Parathyroid adenoma (tissue), 2 donors: Measurements from ENCODE around the gene PPARD.
"Not testable (repeated sequence)": the region's sequence is repeated elsewhere in the genome, so short reads cannot be mapped to it uniquely, and the experiment has no call there.

Experiments used
- H2AFZ ChIP-seq: fragments of 300-600 bp; sonication (generic); one replicate; pipeline ENCODE4 v1.7.0; 2017; ENCODE audit warnings: antibody characterized with exemption, mild to moderate bottlenecking
- H3K27ac ChIP-seq: fragments of 300-600 bp; sonication (generic); one replicate; pipeline ENCODE4 v1.7.0; 2017
- H3K27me3 ChIP-seq: fragments of 300-600 bp; sonication (generic); one replicate; pipeline ENCODE4 v1.7.0; 2017; ENCODE audit warnings: low read length; ENCODE audit not compliant: control insufficient read depth, insufficient read depth
- H3K36me3 ChIP-seq: fragments of 300-600 bp; sonication (generic); one replicate; pipeline ENCODE4 v1.7.0; 2017; ENCODE audit warnings: low read length; ENCODE audit not compliant: control insufficient read depth, insufficient read depth
- H3K4me1 ChIP-seq: fragments of 300-600 bp; sonication (generic); one replicate; pipeline ENCODE4 v1.7.0; 2017; ENCODE audit warnings: control low read depth
- H3K4me2 ChIP-seq: fragments of 300-600 bp; sonication (generic); one replicate; pipeline ENCODE4 v1.7.0; 2017; ENCODE audit warnings: low read length
- H3K4me3 ChIP-seq: fragments of 300-600 bp; sonication (generic); one replicate; pipeline ENCODE4 v1.7.0; 2017; ENCODE audit warnings: low read depth, low read length
- H3K79me2 ChIP-seq: fragments of 300-600 bp; sonication (generic); one replicate; pipeline ENCODE4 v1.7.0; 2017; ENCODE audit warnings: control low read depth
- H3K9ac ChIP-seq: fragments of 300-600 bp; sonication (generic); one replicate; pipeline ENCODE4 v1.7.0; 2017; ENCODE audit warnings: mild to moderate bottlenecking
- H3K9me3 ChIP-seq: fragments of 300-600 bp; sonication (generic); one replicate; pipeline ENCODE4 v1.7.0; 2017; ENCODE audit warnings: low read length; ENCODE audit not compliant: control insufficient read depth
- CTCF ChIP-seq: fragments of 300-600 bp; sonication (generic); IDR thresholded peaks from one replicate; pipeline ENCODE4 v1.7.0; 2017; ENCODE audit warnings: antibody characterized with exemption, mild to moderate bottlenecking
- donor health status: primary hyperparathyroidism.

Gene PPARD

GRCh38 chr6:35299674-35300073, 42.7 kb upstream of the PPARD start:
- Histone ChIP-seq H3K79me2 (no peaks in the 10 kb centered on the region), H3K27me3 (no peaks in the 10 kb centered on the region), H3K27ac (no peak overlapping the region), H3K9ac (no peak overlapping the region), H3K36me3 (no peaks in the 10 kb centered on the region), H3K4me3 (no peak overlapping the region), H2AFZ (no peak overlapping the region), H3K9me3 (no peaks in the 10 kb centered on the region), H3K4me1 (peaks cover 9% of the 10 kb centered on the region), H3K4me2 (no peak overlapping the region)
- TF ChIP-seq CTCF: no peak

- Histone ChIP-seq H3K4me2 (no peak overlapping the region), H3K79me2 (no peaks in the 10 kb centered on the region), H3K9me3 (no peaks in the 10 kb centered on the region), H3K36me3 (no peaks in the 10 kb centered on the region), H3K9ac (no peak overlapping the region), H3K27me3 (no peaks in the 10 kb centered on the region), H2AFZ (no peak overlapping the region), H3K4me3 (no peak overlapping the region), H3K27ac (no peak overlapping the region), H3K4me1 (peaks cover 9% of the 10 kb centered on the region)
- no peak for TF ChIP-seq CTCF
Measured at GRCh38 chr6:35300848-35301247, 41.5 kb upstream of the PPARD start.

- peak overlapping the region; percentile 54 for H2AFZ ChIP-seq
- no peak overlapping the region for H3K4me3 ChIP-seq
- no peaks in the 10 kb centered on the region for H3K36me3 ChIP-seq
- H3K79me2 ChIP-seq: no peaks in the 10 kb centered on the region
- no peak overlapping the region for H3K27ac ChIP-seq
- no peaks in the 10 kb centered on the region for H3K27me3 ChIP-seq
- H3K4me1 ChIP-seq: peaks cover 3% of the 10 kb centered on the region
- no peak for TF ChIP-seq CTCF
- H3K9me3 ChIP-seq: no peaks in the 10 kb centered on the region
- no peak overlapping the region for H3K9ac ChIP-seq
- H3K4me2 ChIP-seq: no peak overlapping the region
Measured at GRCh38 chr6:35302604-35303241, 39.6 kb upstream of the PPARD start.

GRCh38 chr6:35304299-35304698, 38.1 kb upstream of the PPARD start:
- no peaks in the 10 kb centered on the region for H3K27me3 ChIP-seq
- no peaks in the 10 kb centered on the region for H3K79me2 ChIP-seq
- TF ChIP-seq CTCF: no peak
- no peaks in the 10 kb centered on the region for H3K36me3 ChIP-seq
- H3K9ac ChIP-seq: no peak overlapping the region
- no peaks in the 10 kb centered on the region for H3K4me1 ChIP-seq
- H3K27ac ChIP-seq: no peak overlapping the region
- no peak overlapping the region for H2AFZ ChIP-seq
- no peaks in the 10 kb centered on the region for H3K9me3 ChIP-seq
- no peak overlapping the region for H3K4me2 ChIP-seq
- no peak overlapping the region for H3K4me3 ChIP-seq

- Histone ChIP-seq H3K9ac (no peak overlapping the region), H3K4me1 (no peaks in the 10 kb centered on the region), H3K79me2 (no peaks in the 10 kb centered on the region), H2AFZ (no peak overlapping the region), H3K9me3 (no peaks in the 10 kb centered on the region), H3K27ac (no peak overlapping the region), H3K27me3 (no peaks in the 10 kb centered on the region), H3K36me3 (no peaks in the 10 kb centered on the region), H3K4me2 (no peak overlapping the region), H3K4me3 (no peak overlapping the region)
- TF ChIP-seq CTCF: no peak
Measured at GRCh38 chr6:35305117-35305516, 37.2 kb upstream of the PPARD start.

GRCh38 chr6:35307138-35307537, 35.2 kb upstream of the PPARD start:
- not testable (repeated sequence) for H3K36me3 ChIP-seq, H3K4me1 ChIP-seq

GRCh38 chr6:35308543-35308942, 33.8 kb upstream of the PPARD start:
- not testable (repeated sequence) for H3K27me3 ChIP-seq, H3K4me1 ChIP-seq, H3K9me3 ChIP-seq, H3K27ac ChIP-seq, H3K9ac ChIP-seq, H3K4me3 ChIP-seq, H3K79me2 ChIP-seq, H2AFZ ChIP-seq, H3K4me2 ChIP-seq, H3K36me3 ChIP-seq

More at GRCh38 chr6:35307138-35307537, 35.2 kb upstream of the PPARD start:
- not testable (repeated sequence) for H3K79me2 ChIP-seq, H3K9ac ChIP-seq, H3K9me3 ChIP-seq, H3K27ac ChIP-seq, H2AFZ ChIP-seq, H3K4me3 ChIP-seq, H3K4me2 ChIP-seq, H3K27me3 ChIP-seq
